GM19238 (cell line): Measurements from ENCODE around the gene DLK2.
"Not testable (repeated sequence)": the region's sequence is repeated elsewhere in the genome, so short reads cannot be mapped to it uniquely, and the experiment has no call there.

Source experiments
- DNase-seq: peaks from one replicate; pipeline ENCODE4 v3.0.0; 2011; ENCODE audit warnings: low spot score; ENCODE audit not compliant: insufficient read length

DLK2 gene

DNA sequence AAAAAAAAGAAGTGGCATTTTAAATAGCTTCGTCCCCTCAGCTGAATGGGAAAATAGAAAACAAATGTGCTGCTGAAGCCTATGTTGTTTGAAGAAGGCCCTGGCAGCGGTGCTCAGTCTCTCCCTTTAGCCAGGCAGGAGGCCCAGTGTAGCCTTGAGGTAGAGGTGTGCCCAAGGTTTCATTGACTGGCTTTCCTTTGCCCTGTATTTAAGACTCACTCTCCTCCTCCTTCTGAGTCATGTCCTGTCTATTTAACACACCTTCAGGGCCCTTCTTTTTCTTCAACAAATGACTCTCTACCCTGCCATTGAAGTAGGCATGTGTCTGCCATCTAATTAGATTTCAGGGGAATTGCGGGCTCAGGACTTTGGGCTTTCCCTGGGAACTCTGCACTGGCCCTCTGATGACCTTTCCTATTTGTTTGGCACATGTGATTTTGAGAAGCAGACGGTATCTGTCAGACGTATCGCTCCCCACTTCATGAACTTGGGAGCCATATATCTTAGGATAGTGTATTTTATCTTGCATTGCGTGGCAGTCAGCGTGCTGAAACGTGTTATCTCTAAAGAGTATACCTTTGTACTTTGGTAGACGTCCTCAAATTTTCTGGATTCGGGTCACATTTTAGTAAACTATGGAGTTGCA is 26.4 kb upstream of the DLK2 start:
- no peak for DNase-seq

DNA sequence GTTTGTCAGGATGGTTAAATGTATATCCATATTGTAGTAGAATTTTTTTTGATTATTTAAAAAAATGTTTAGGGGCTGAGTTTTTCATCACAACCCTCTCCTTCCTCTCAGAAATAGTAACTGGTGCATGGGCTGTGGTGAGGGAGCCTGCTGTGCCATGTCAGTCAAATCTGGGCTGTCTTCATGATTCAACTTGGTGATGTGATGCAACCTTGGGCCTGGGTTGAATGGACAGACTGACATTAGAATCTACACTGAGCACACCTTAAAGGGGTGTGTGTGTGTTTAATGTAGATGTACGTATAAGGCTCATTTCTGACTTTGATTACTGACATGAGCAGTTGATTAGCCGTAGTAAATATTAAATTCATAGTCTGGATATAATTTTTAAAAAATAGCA is 25.7 kb upstream of the DLK2 start:
- DNase-seq = no peak

DNA sequence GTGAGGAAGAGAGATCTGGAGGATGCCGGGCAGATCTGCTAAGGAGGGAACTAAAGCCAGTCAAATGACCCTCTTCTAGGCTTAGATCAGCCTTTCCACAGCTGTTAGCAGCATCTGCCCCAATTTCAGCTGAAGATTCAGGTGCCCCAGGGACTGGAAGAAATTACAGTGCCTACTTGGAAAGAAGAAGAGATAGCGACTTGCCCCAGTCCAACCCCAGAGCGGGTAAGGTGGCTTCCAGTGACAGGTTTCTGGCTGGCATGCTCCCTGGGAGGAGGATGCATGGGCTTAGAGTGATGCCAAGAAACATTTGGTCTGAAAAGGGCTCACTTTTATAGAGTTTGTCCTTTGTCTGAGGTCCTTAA is 22.6 kb upstream of the DLK2 start:
- no peak for DNase-seq

DNA sequence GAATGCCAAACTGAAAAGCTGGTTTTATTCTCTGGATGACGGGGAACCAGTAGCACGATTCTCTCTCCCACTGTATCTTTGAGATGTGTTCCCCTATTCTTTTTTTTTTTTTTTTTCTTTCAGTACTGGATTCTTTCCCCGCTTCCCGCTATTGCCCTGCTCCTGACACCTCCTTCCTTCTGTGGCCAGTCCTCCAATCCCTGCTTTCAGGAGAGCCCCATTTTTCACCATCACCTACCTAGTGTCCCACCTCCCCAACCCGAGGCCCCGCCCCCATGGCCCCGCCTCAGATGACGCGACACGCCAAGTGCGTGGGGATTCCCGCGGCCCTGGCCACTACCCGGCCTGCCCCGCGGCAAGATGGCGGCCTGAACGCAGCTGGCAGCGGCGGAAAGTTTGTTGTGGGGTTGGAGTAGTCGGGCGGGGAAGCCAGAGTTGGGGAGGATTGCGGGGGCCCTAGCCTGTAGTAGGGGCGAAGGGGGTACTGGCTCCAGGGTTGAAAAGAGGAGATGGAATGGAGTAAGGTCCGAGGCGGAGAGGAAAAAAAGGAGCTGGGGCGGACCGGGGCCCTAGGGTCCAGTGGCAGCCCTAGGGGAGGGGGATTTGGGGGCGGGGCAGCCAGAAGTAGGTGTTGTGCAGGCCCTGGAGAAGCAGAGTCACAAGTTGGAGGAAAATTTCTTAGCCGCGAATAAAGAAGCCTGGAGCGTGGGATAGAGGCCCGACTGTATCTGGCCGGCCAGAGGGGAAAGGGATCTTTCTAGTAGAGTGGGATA is 22.1 kb upstream of the DLK2 start, which contains the start of gene TJAP1:
TJAP1 (plus strand) TSS at position 336 of the 773 bp plus-strand sequence. CDS start 21,432 bp downstream, outside the sequence.
- peak; percentile 91 for DNase-seq

DNA sequence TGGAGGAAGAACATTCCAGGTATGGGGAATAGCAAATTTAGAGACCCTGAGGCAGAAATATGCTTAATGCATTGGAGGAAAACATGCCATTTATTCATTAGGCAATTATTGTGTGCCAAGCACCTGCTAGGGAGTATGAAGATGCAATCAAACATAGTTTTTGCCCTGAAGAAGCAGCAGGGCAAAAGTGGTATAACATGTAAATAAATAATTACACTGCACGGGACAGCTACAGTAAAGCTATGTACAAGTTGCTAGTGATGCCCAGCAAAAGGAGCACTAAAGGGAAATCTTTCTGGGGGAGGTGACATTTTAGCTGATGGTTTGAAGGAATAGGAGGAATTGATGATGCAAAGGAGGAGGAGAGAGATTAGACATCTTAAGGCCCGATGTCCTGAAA is 21.4 kb upstream of the DLK2 start:
- DNase-seq = no peak

DNA sequence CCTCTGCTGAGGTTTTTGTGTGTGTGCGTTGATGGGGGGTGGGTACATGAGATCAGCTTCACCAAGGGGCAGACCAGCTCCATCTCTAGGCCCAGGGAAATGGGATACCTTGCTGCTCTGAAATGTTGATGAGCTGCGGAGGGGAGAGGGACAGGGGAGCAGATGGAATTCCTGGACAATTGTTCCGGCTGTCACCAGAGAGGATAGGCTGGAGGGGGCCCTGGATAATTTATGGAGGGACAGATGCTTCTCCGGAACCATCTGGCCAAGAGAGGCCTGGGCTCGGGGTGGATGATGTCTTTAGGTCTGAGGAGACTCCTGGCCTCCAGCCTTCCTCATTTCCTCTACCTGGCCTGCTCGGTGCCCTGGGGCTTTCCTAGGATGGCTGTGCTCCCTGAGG is 20.2 kb upstream of the DLK2 start:
- DNase-seq = no peak

DNA sequence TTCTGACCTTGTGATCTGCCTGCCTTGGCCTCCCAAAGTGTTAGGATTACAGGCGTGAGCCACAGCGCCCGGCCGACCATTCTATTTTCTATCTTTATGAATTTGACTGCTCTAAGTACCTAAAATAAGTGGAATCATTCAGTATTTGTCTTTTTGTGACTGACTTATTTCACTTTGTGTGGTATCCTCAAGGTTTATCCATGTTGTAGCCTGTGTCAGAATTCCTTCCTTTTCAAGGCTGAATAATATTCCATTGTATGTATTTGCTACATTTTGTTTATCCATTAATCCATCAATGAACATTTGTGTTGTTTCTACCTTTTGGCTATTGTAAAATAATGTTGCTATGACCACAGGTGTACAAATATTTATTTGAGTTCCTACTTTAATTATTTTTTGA is 17.2 kb upstream of the DLK2 start:
- no peak for DNase-seq

DNA sequence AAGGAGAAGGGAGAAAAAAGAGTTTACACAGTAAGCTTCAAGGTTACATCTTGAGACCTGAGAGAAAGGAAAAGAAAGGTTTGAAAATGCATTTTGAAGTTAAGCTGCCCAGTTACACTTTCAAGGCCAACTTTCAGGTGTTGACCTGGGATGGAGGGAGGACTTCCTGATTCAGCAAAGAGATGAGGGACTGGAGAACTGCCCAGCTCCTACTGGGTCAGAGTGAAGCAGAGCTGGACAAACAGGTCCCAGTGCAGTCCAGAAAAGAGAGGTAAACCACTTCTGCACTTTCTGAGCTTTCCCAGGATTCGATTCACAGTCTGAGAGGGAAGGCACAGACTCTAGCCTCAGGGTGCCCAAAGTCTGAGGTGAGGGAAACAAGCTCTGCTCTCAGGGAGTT is 16.1 kb upstream of the DLK2 start:
- no peak for DNase-seq

DNA sequence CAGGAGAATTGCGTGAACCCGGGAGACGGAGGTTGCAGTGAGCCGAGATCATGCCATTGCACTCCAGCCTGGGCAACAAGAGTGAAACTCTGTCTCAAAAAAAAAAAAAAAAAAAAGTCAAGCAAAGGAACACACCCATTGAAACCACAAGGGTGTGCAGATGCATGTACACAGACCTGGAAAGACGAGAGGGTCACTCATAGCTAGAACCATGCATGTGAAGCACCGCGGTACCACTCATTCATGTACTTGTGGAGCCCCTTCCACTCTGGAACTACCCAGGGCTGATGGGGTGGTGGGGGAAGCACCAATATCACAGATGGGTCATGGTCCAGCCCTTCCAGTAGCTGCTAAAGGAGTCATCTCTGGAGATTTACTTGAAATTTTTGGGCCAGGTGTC is 14.6 kb upstream of the DLK2 start:
- DNase-seq = no peak

DNA sequence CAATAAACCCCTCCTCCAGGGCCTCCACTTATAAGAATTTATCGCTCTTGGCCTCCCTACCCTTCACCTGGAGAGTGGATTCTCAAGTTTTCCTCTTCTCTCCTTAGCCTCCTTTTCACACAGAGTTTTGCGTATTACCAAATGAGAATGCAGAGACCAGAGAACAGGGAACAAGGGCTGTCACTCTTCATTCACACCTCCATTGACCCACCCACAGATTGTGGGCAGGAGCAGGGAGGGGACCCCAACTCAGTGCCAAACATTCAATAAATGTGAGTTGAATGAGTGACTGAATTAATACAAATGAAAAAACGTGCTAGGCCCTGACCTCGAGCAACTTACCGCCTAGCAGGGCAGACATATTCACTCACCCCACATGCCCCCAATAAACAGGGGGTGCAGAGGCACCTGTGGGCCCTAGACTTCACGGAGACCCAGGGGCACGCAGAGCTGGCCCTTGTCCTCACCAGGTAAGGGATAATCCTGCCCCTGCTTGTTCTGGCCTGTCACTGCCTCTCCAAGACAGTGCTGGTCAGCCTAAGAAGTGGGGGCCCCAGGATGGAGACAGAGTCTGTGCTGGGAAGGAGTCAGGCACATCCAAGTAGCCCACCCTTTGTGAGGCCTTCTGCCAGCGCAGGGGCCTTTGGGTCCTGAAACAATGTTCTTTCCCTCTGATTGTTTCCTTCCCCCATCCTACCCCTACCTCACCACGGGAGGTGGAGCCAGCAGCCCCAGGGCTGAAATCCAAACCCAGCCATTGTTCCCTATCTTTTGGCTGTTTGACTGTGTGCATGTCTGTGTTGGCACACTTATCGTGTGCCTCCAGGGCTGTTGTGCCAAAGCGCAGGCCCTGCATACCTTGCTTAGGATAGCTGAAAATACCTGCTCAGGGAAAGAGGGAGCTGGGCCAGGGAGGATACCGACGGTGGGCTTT is 13.7 kb upstream of the DLK2 start:
- no peak for DNase-seq

DNA sequence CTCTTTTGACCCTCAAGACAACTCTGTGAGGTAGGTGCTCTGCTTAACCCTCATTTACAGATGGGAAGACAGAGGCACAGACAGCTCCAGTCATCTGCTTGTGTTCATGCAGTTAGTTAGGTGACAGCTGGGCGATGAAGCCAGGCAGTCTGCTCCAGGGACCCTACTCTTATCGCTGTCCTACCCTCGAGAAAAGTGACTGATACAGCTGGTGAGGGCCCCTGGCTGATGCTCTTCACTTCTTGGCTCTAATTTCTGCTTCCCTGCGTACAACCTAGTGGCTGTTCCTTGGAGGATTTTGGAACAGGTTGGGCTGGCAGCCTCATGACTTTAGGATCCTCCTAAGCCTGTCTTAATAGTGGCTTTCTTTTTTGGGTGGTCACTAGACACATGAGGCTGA is 12.9 kb upstream of the DLK2 start:
- DNase-seq = no peak

DNA sequence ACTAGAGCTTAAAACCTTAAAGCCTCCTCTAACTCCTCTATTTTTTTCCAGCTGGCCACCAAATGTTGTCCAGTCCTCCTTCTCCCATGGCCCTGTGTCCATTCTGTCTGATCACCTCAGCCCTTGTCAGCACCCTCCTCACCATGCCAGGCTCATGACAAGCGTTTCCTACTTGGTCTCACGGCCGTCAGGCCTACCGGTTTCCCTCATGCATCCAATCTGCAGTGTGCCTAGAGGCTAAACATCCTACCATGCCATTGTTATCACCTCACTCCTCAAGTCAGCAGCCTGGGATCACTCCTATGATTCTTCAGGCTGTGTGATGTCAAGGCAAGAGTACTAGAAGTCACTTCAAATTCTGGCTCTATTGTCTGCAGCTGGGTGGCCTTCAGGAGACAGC is 12.4 kb upstream of the DLK2 start:
- no peak for DNase-seq

DNA sequence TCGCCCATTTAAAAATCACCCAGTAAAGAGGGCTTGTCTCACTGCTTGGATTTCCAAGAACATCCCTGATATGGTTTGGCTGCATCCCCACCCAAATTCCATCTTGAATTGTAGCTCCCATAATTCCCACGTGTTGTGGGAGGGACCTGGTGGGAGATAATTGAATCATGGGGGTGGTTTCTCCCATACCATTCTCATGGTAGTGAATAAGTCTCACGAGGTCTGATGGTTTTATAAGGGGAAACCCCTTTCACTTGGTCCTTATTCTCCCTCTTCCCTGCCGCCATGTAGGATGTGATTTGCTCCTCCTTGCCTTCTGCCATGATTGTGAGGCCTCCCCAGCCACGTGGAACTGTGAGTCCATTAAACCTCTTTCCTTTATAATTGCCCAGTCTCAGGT is 11.9 kb upstream of the DLK2 start:
- DNase-seq = not testable (repeated sequence)

DNA sequence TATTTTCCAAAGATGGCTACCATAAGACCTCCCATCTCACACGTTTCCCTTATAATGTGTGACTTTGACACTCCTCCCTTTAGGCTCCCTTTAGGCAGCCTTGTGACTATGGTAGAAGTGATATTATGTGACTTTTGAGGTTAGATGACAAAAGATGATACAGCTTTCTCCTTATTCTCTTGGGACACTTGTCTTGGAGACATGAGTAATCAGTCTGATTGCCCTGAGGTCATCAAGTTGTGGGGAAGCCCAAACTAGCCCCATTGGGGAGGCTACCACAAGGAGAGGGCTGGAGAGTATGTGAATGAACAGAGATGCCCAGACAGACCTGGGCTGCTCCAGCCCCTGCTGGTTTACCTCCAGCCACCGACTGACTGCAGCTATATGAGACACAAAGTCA is 10.6 kb upstream of the DLK2 start:
- no peak for DNase-seq

DNA sequence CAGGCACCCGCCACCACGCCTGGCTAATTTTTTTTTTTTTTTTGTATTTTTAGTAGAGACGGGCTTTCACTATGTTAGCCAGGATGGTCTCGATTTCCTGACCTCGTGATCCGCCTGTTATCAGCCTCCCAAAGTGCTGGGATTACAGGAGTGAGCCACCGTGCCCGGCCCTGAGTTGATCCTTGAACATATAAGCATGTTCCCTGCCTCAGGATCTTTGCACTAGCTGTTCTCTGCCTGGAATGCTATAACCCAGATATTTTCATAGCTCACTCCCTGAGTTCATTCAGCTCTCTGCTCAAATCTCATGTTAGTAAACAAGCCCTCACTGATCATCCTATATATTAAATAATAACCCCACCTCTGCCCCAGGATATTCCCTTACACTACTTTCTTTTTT is 9.0 kb upstream of the DLK2 start:
- no peak for DNase-seq

DNA sequence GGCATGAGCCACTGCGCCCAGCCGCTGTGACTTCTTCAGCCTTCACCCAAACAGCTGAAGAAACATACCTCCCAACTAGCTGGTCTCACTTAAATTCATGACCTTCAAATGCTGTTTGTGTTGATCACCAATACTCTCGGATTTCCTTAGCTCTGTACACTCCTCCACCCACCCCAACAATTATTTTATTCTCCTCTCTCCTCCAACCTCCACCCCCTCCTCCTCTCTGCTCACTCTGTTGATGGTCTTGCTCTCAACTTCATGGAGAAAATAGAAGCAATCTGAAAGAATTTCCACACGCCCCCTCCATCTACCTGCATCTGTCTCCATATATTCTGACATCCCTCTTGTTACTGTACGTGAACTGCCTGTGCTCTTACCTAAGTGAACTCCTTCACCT is 6.6 kb upstream of the DLK2 start:
- DNase-seq = no peak

DNA sequence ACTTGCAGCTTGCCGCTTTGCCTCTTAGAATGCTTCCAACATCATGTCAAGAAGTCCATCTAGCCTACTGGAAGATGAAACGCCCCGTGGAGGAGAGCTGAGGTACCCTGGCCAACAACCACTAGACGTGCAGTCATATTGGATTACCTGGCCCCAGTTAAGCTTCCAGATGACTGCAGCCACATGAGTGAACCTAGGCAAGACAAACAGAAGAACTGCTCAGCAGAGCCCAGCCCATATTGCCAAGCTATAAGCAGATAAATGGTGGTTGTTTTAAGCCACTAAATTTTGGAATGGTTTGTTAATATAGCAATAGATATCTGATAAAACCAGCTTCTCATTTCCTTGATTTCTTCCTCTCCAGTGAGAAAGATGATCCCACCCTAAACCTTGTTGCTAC is 4.7 kb upstream of the DLK2 start:
- DNase-seq = no peak

DNA sequence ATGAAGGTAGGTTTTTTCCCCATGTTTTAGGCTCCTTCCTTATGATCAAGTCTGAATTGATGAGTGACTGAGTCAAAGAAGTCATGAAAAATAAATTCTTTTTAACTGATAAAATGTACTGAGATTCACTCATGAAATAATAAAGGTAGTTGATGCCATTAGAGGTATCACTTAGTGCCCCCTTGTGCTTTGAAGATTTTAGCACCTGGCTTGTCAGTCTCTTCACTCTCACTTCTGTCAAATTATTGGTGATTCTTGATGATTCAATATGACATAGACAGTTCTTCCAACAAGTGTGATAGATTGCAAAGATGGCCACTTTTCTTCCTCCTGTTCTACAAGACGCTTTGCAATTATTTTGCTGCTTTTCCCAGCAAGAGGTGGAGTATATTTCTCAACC is 4.2 kb upstream of the DLK2 start:
- no peak for DNase-seq

DNA sequence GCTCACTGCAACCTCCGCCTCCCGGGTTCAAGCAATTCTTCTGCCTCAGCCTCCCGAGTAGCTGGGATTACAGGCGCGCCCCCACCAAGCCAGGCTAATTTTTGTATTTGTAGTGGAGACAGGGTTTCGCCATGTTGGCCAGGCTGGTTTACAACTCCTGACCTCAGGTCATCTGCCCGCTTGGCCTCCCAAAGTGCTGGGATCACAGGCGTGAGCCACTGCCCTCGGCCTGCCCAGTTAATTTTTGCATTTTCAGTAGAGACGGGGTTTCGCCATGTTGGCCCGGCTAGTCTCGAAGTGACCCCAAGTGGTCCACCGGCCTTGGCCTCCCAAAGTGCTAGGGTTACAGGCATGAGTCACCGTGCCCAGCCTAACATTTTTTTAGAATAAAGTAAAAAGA is 2.8 kb upstream of the DLK2 start:
- DNase-seq = not testable (repeated sequence)

DNA sequence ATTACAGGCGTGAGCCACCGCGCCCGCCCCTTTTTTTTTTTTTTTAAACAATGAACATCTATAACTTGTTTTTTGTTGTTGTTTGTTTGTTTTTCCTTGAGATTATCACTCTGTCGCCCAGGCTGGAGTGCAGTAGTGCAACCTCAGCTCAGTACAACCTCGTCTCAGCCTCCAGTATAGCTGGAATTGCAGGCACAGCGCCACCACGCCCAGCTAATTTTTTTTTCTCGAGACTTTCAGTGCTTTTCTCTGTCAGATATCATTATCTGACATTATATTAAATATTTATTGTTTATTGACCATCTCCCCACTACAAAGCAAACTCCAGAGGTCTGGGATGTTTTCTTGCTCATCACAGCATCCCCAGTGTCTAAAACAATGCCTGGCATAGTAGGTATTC is 2.3 kb upstream of the DLK2 start:
- no peak for DNase-seq

DNA sequence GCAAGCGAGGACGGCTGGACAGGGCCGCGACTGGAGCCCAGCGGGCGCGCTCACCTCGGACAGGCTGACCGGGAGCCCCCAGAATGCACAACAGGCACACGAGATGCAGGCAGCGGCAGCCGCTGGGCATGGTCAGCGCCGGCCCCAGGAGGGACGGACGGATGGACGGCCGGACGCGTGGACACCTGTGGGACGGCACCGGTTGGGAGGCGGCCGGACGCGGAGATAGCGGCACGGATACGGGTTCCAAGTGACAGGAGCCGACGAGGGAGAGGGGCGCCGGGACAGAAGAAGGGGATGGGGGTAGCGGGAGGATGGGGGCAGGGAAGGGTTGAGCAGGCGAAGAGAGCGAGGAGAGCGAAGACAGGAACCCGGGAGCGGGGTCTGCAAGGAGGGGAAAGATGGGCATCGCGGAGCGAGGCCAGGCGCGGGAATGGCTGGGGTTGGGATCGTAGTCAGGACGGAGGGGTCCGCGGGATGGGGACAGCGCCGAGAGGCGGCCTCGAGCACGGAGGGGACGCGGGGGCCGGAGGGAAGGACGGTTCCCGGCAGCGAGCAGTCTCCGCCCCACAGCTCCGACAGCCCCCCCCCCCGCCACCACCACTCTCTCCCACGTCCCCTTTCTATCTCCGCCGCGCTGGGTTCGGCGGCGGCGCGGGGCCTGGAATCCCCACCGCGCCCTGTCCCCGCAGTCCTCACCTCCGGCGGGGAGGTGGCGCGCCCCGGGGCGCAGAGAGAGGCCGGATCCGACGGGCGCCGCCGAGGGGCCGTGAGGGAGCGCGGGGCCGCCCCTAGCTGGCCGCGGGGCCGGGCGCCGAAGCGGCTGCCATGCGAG is 435 bp downstream of the DLK2 start:
- peak; percentile 60 for DNase-seq
